Esophagus (tissue), 2 donors: ENCODE results near the gene FFAR3. TPM values are rescaled to one million over a fixed set of nuclear protein-coding genes. Genes with fewer than 3 reads are reported as not detected.

Source experiments
- H3K27ac ChIP-seq, 2 donors: one replicate each; pipeline ENCODE4 v1.5.1; 2013; ENCODE audit warnings: low read depth in 2 of 2, mild to moderate bottlenecking in 2 of 2, inconsistent platforms in 1 of 2, low read length in 1 of 2, moderate library complexity in 1 of 2
- H3K27me3 ChIP-seq, 2 donors: one replicate each; pipeline ENCODE4 v1.6.1; 2013; ENCODE audit warnings: low read length in 2 of 2, control low read depth in 1 of 2, mild to moderate bottlenecking in 1 of 2; ENCODE audit not compliant: insufficient read depth in 2 of 2, control insufficient read depth in 1 of 2
- H3K36me3 ChIP-seq, 2 donors: one replicate each; pipeline ENCODE4 v1.6.1; 2013; ENCODE audit warnings: low read length in 1 of 2; ENCODE audit not compliant: control insufficient read depth in 2 of 2, insufficient read depth in 2 of 2
- H3K4me1 ChIP-seq, 2 donors: one replicate each; pipeline ENCODE4 v1.6.1; 2013; ENCODE audit warnings: low read length in 1 of 2; ENCODE audit not compliant: control insufficient read depth in 2 of 2, insufficient read depth in 2 of 2
- H3K4me3 ChIP-seq, 2 donors: one replicate each; pipeline ENCODE4 v1.5.1; 2013; ENCODE audit warnings: low read length in 2 of 2, mild to moderate bottlenecking in 2 of 2, low read depth in 1 of 2, moderate library complexity in 1 of 2
- H3K9me3 ChIP-seq, 2 donors: one replicate each; pipeline ENCODE4 v1.6.1; 2013; ENCODE audit warnings: mild to moderate bottlenecking in 2 of 2, low read depth in 1 of 2, low read length in 1 of 2, moderate library complexity in 1 of 2; ENCODE audit not compliant: control insufficient read depth in 2 of 2, insufficient read depth in 1 of 2
- WGBS, 2 donors: extraction: QIAGEN DNeasy Blood & Tissue Kit; methylation state at CpG; one replicate each; pipeline ENCODE4 v1.1.7; 2013; 5-methylcytosine and 5-hydroxymethylcytosine counted together
- polyA plus RNA-seq, 2 donors: library from polyadenylated mRNA; stranded (reverse); fragments of 200-250 nt; gene quantifications; one replicate each; pipeline ENCODE4 v1.2.3, GENCODE V29; 2013
- donor health status: healthy with polysubstance abuse.
- donor health status: Bipolar disorder and iron deficiency.

The FFAR3 gene
- polyA plus RNA-seq, 2 donors = not detected

- 75 to 76% methylated on average over 12 of the region's 12 CpGs for WGBS, 2 donors
- H3K27me3 ChIP-seq = no peaks in the 10 kb centered on the region
- no peak within 1 kb of the TSS for H3K4me3 ChIP-seq
- no peaks in the 10 kb centered on the region for H3K9me3 ChIP-seq
- H3K4me1 ChIP-seq = no peaks in the 10 kb centered on the region
- no peaks in the 10 kb centered on the region for H3K36me3 ChIP-seq
- no peak within 1 kb of the TSS for H3K27ac ChIP-seq
These were observed 29.4 kb upstream of the FFAR3 start, which contains the start of gene CD22 for GRCh38 chr19:35328851-35329285. TSS of gene CD22 (plus strand) at chr19:35329187. CDS start at chr19:35332041, 2,854 bp downstream.

DNA sequence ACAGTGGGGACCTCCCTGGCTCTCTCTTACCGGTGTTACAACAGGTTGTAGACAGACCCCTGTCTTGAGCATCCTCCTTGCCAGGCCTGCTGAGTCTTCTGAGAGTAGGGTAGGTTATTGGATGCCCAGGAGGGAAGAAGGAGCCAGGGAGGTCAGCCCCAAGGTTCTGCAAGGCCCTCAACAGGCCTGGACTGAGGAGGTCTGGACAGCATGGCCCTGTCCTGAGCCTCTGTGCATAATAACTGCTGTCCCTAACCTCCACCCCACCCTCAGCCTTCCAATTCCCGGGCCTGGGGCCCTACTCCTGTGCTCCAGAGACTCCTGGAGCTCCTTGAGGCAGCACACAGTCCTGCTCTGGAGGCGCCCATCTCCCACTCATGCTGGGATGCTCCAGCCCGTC lies 28.9 kb upstream of the FFAR3 start:
- H3K27me3 ChIP-seq = no peaks in the 10 kb centered on the region
- H3K27ac ChIP-seq = no peak overlapping the region
- no peaks in the 10 kb centered on the region for H3K36me3 ChIP-seq
- H3K9me3 ChIP-seq = no peaks in the 10 kb centered on the region
- no peaks in the 10 kb centered on the region for H3K4me1 ChIP-seq
- 66 to 71% methylated on average over 4 of the region's 4 CpGs for WGBS, 2 donors
- no peak overlapping the region for H3K4me3 ChIP-seq

DNA sequence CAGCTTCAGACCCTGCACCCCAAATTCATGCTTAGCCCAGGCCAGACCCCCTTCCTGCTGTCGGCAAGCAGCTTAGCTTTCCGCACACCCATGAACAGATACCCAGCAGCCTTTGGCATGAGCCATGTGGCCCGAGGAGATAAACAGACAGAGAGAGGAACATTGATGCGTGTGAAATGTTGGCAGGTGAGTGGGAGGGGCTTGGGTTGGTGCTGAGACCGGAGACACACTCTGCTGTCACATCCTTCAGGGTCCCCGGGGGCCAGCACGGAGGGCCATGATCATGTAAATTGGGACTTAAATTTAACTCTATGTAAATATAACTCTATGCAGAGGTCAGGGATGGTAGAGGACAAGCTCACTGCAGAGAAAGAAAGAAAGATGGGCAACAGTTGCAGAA lies 27.8 kb upstream of the FFAR3 start:
- Histone ChIP-seq H3K9me3 (no peaks in the 10 kb centered on the region), H3K4me3 (no peak overlapping the region), H3K4me1 (no peaks in the 10 kb centered on the region), H3K27ac (no peak overlapping the region), H3K27me3 (no peaks in the 10 kb centered on the region), H3K36me3 (no peaks in the 10 kb centered on the region)
- whole genome bisulfite sequencing, 2 donors = 57 to 60% methylated on average over 7 of the region's 7 CpGs

DNA sequence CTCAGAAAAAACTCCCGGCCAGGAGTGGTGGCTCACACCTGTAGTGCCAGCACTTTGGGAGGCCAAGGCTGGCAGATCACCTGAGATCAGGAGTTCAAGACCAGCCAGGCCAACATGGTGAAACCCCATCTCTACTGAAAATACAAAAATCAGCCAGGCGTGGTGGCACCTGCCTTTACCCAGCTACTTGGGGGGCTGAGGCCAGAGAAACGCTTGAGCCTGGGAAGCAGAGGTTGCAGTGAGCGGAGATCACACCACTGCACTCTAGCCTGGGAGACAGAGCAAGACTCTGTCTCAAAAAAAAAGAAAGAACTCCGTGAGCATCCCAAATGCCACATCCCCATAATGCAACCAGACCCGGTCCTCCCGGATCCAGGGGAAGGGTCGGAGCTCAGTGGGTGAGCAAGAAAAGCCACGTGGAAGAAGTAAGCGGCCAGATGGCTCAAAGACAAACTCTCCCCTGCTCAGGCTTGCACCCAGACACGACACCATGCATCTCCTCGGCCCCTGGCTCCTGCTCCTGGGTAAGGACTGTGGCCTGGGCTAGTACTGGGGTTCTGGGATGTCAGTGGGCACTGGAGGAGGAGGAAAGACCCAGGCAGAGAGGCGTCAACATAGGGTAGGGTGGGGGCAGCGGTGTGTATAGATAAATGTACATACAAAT lies 26.6 kb upstream of the FFAR3 start:
- no peak overlapping the region for H3K27ac ChIP-seq
- H3K4me3 ChIP-seq = no peak overlapping the region
- no peaks in the 10 kb centered on the region for H3K36me3 ChIP-seq
- H3K27me3 ChIP-seq = no peaks in the 10 kb centered on the region
- WGBS, 2 donors = 80 to 86% methylated on average over 14 of the region's 14 CpGs
- H3K9me3 ChIP-seq = no peaks in the 10 kb centered on the region
- no peaks in the 10 kb centered on the region for H3K4me1 ChIP-seq

- H3K4me1 ChIP-seq = no peaks in the 10 kb centered on the region
- H3K36me3 ChIP-seq = no peaks in the 10 kb centered on the region
- H3K27ac ChIP-seq = no peak overlapping the region
- H3K4me3 ChIP-seq = no peak overlapping the region
- no peaks in the 10 kb centered on the region for H3K27me3 ChIP-seq
- no peaks in the 10 kb centered on the region for H3K9me3 ChIP-seq
- WGBS, 2 donors = 67 to 68% methylated on average over 12 of the region's 12 CpGs
These were observed 25.4 kb upstream of the FFAR3 start for GRCh38 chr19:35332817-35333216.

- no peaks in the 10 kb centered on the region for H3K27me3 ChIP-seq
- H3K27ac ChIP-seq = no peak overlapping the region
- WGBS, 2 donors = 63 to 76% methylated on average over 10 of the region's 10 CpGs
- no peaks in the 10 kb centered on the region for H3K9me3 ChIP-seq
- H3K4me1 ChIP-seq = no peaks in the 10 kb centered on the region
- no peaks in the 10 kb centered on the region for H3K36me3 ChIP-seq
- no peak overlapping the region for H3K4me3 ChIP-seq
These were observed 24.0 kb upstream of the FFAR3 start for GRCh38 chr19:35334144-35334753.

DNA sequence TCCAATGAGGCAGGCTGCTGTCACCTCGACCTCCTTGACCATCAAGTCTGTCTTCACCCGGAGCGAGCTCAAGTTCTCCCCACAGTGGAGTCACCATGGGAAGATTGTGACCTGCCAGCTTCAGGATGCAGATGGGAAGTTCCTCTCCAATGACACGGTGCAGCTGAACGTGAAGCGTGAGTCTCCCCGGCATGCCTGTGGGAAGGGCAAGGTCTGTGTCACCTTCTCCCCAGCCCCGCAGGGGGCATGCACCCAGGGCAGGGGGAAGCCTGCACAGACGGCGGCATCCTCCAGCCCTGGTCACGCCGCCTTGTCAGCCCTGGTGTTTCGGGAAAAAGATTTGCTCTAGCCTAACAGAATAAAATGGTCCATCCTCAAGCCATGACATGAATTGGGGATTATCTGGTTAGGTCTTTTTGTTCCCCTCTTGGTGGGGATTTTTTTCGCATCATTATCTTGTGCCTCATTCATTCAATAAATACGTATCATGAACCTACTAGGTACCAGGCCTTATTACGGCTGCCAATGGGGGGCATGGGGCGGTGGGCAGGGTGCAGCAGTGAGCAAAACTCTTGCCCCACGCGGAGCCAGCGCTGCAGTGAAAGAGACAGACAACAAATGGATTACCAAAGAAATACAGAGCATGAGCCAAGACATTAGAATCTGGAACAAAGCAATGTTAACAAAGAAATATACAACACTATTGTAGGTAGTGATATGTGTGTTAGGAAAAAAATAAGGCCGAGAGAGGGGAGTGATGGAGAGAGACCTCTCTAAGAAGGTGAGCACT lies 21.9 kb upstream of the FFAR3 start:
- H3K36me3 ChIP-seq = no peaks in the 10 kb centered on the region
- H3K27ac ChIP-seq = no peak overlapping the region
- 79 to 81% methylated on average over 21 of the region's 21 CpGs for WGBS, 2 donors
- H3K9me3 ChIP-seq = no peaks in the 10 kb centered on the region
- H3K4me3 ChIP-seq = no peak overlapping the region
- H3K4me1 ChIP-seq = no peaks in the 10 kb centered on the region
- no peaks in the 10 kb centered on the region for H3K27me3 ChIP-seq

DNA sequence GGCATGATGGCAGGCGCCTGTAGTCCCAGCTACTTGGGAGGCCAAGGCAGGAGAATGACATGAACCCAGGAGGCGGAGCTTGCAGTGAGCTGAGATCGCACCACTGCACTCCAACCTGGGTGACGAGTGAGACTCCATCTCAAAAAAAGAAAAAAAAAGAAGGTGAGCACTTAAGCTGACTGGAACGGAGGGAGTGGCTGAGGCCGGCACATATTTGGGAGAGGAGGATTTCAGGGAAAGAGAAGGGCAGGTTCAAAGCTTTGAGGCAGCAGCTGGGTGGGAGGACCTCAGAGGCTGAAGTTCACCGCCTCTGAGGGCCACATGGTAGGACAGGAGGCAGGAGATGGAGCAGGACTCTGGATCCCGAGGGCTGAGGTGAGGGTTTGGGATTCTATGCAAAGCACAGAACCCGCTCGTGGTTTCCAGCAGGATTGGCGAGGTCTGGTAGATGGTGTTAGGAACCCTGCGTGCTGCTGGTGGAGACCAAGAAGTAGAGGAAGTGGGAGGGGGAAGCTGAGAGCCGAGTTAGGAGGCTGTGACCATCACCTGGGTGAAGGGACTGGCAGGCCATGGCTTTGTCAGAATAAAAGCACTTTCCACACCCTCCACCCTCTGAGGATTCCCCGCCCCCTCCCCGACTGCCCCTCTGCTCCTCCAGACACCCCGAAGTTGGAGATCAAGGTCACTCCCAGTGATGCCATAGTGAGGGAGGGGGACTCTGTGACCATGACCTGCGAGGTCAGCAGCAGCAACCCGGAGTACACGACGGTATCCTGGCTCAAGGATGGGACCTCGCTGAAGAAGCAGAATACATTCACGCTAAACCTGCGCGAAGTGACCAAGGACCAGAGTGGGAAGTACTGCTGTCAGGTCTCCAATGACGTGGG lies 20.9 kb upstream of the FFAR3 start:
- Histone ChIP-seq H3K36me3 (no peaks in the 10 kb centered on the region), H3K27me3 (no peaks in the 10 kb centered on the region), H3K9me3 (no peaks in the 10 kb centered on the region), H3K4me1 (no peaks in the 10 kb centered on the region), H3K4me3 (no peak overlapping the region), H3K27ac (no peak overlapping the region)
- WGBS, 2 donors = 73 to 78% methylated on average over 25 of the region's 25 CpGs

DNA sequence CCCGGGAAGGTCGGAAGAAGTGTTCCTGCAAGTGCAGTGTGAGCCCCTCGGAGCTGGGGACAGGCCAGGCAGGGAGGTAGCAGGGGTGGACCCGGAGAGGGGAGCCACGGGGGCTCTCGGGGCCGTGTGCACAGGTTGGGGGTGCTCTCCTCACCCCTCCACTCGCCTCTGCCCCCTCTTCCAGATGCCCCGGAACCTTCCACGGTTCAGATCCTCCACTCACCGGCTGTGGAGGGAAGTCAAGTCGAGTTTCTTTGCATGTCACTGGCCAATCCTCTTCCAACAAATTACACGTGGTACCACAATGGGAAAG lies 20.3 kb upstream of the FFAR3 start:
- WGBS, 2 donors = 76 to 77% methylated on average over 13 of the region's 13 CpGs

More for the DNA sequence above, 20.3 kb upstream of the FFAR3 start:
- Histone ChIP-seq H3K27ac (no peak overlapping the region), H3K9me3 (no peaks in the 10 kb centered on the region), H3K4me3 (no peak overlapping the region), H3K27me3 (no peaks in the 10 kb centered on the region), H3K36me3 (no peaks in the 10 kb centered on the region), H3K4me1 (no peaks in the 10 kb centered on the region)
